IMR-90 (cell line): ENCODE measurements around the gene POLR1G. TPM values are rescaled to one million over a fixed set of nuclear protein-coding genes. Genes with fewer than 3 reads are reported as not detected.

ENCODE experiments used
- ATAC-seq: fragments of 200-7000 bp; cut with Tn5 transposase; 2 replicates; pipeline ENCODE4 v1.9.1; 2020; ENCODE audit warnings: low read depth, mild to moderate bottlenecking, moderate library complexity
- BruUV-seq: library from RNA; stranded (reverse); fragments of 400-500 nt; replicated peaks from 2 replicates; lab custom pipeline; 2021; lab: Mats Ljungman, UMichigan
- CTCF ChIA-PET: fragments of 300-600 bp; formaldehyde crosslinking; extraction: SDS; loops from one replicate; lab custom pipeline; 2021; ENCODE audit warnings: antibody characterized with exemption; lab: Yijun Ruan, JAX
- POLR2A ChIA-PET: fragments of 300-600 bp; sonication (Branson Sonifier 250); formaldehyde crosslinking; loops from one replicate; lab custom pipeline; 2022; ENCODE audit warnings: antibody characterized with exemption; ENCODE audit not compliant: unreplicated experiment; lab: Charles Lee
- DNase-seq: peaks from one replicate; pipeline ENCODE4 v3.0.0; 2013
- H2AFZ ChIP-seq: replicated peaks from 2 replicates; pipeline ENCODE3; 2013; ENCODE audit warnings: low read length, mild to moderate bottlenecking; ENCODE audit not compliant: poor library complexity
- H2AK5ac ChIP-seq: 2 replicates; pipeline ENCODE4 v1.6.1; 2013; ENCODE audit warnings: low read depth, low read length, inconsistent platforms
- H2AK9ac ChIP-seq: replicated peaks from 2 replicates; pipeline ENCODE3; 2013; ENCODE audit warnings: mild to moderate bottlenecking, low read depth, low read length, moderate library complexity; ENCODE audit not compliant: poor library complexity
- H2BK120ac ChIP-seq: 2 replicates; pipeline ENCODE4 v1.6.1; 2013; ENCODE audit warnings: low read depth, low read length, inconsistent platforms
- H2BK15ac ChIP-seq: 3 replicates; pipeline ENCODE4 v1.6.1; 2013; ENCODE audit warnings: low read depth, low read length, inconsistent platforms
- H2BK20ac ChIP-seq: 2 replicates; pipeline ENCODE4 v1.6.1; 2013; ENCODE audit warnings: low read depth, mild to moderate bottlenecking, inconsistent platforms, low read length, moderate library complexity
- H2BK5ac ChIP-seq: 2 replicates; pipeline ENCODE4 v1.6.1; 2013; ENCODE audit warnings: mild to moderate bottlenecking, low read depth, low read length, inconsistent platforms; ENCODE audit not compliant: poor library complexity, severe bottlenecking
- H3K14ac ChIP-seq: replicated peaks from 2 replicates; pipeline ENCODE4 v1.6.1; 2013; ENCODE audit warnings: low read depth, low read length, inconsistent platforms
- H3K18ac ChIP-seq: 2 replicates; pipeline ENCODE4 v1.6.1; 2013; ENCODE audit warnings: low read depth, low read length, control low read depth
- H3K23ac ChIP-seq: 2 replicates; pipeline ENCODE4 v1.6.1; 2013; ENCODE audit warnings: low read depth, low read length, inconsistent platforms
- H3K27ac ChIP-seq: 2 replicates; pipeline ENCODE4 v1.5.1; 2013; ENCODE audit warnings: mild to moderate bottlenecking, control low read depth, low read length; ENCODE audit not compliant: insufficient read depth
- H3K27me3 ChIP-seq: 2 replicates; pipeline ENCODE4 v1.6.1; 2013; ENCODE audit warnings: low read length; ENCODE audit not compliant: control insufficient read depth, insufficient read depth
- H3K36me3 ChIP-seq: 2 replicates; pipeline ENCODE4 v1.6.1; 2013; ENCODE audit warnings: low read length, mixed read lengths; ENCODE audit not compliant: control insufficient read depth, insufficient read depth
- H3K4ac ChIP-seq: 2 replicates; pipeline ENCODE4 v1.6.1; 2013; ENCODE audit warnings: low read depth, low read length, inconsistent platforms
- H3K4me1 ChIP-seq: 2 replicates; pipeline ENCODE4 v1.6.1; 2013; ENCODE audit warnings: low read length, mixed read lengths; ENCODE audit not compliant: control insufficient read depth, insufficient read depth
- H3K4me2 ChIP-seq: 2 replicates; pipeline ENCODE4 v1.6.1; 2013; ENCODE audit warnings: low read depth, mild to moderate bottlenecking, control low read depth, low read length, moderate library complexity
- H3K4me3 ChIP-seq: 2 replicates; pipeline ENCODE4 v1.5.1; 2013; ENCODE audit warnings: low read depth, mild to moderate bottlenecking, control low read depth, low read length, moderate library complexity; ENCODE audit not compliant: insufficient read depth
- H3K56ac ChIP-seq: 2 replicates; pipeline ENCODE4 v1.6.1; 2013; ENCODE audit warnings: low read length, inconsistent platforms; ENCODE audit not compliant: insufficient read depth; ENCODE audit errors: extremely low read depth
- H3K79me1 ChIP-seq, 2 experiments: 2 replicates each; pipeline ENCODE4 v1.6.1; 2013; ENCODE audit warnings: low read length in 2 of 2, inconsistent platforms in 1 of 2, low read depth in 1 of 2
- H3K9ac ChIP-seq: 2 replicates; pipeline ENCODE4 v1.6.1; 2013; ENCODE audit warnings: low read depth, low read length, control low read depth
- H3K9me1 ChIP-seq: 2 replicates; pipeline ENCODE4 v1.6.1; 2013; ENCODE audit warnings: low read length, inconsistent platforms; ENCODE audit not compliant: insufficient read depth
- H3K9me3 ChIP-seq: 2 replicates; pipeline ENCODE4 v1.6.1; 2013; ENCODE audit warnings: low read length; ENCODE audit not compliant: control insufficient read depth, insufficient read depth
- H4K20me1 ChIP-seq: 2 replicates; pipeline ENCODE4 v1.6.1; 2013; ENCODE audit warnings: low read length, inconsistent platforms; ENCODE audit not compliant: insufficient read depth
- H4K5ac ChIP-seq: 2 replicates; pipeline ENCODE4 v1.6.1; 2013; ENCODE audit warnings: mild to moderate bottlenecking, low read depth, low read length, control low read depth
- H4K8ac ChIP-seq, 2 experiments: 2 replicates each; pipeline ENCODE4 v1.6.1; 2013; ENCODE audit warnings: low read depth in 2 of 2, low read length in 2 of 2, control low read depth in 1 of 2, inconsistent platforms in 1 of 2
- H4K91ac ChIP-seq: 2 replicates; pipeline ENCODE4 v1.6.1; 2013; ENCODE audit warnings: low read depth, low read length, inconsistent platforms; ENCODE audit not compliant: insufficient read depth
- MAFK ChIP-seq: IDR thresholded peaks from 2 replicates; pipeline ENCODE4 v1.6.1; 2012; ENCODE audit warnings: low read depth, low read length, improper control_type of control experiment
- NFE2L2 ChIP-seq: fragments of 150-350 bp; IDR thresholded peaks from 2 replicates; pipeline ENCODE4 v1.6.1; 2016; ENCODE audit warnings: low read depth, mild to moderate bottlenecking, low read length
- RCOR1 ChIP-seq: IDR thresholded peaks from 2 replicates; pipeline ENCODE4 v1.6.1; 2012; ENCODE audit warnings: mild to moderate bottlenecking, low read length, improper control_type of control experiment; ENCODE audit not compliant: insufficient replicate concordance
- WGBS, 2 experiments: methylation state at CpG; one replicate each; pipeline versions ENCODE4 v1.1.5 to v1.1.7; 2013; ENCODE audit warnings: missing lambda C conversion rate in 2 of 2; ENCODE audit not compliant: insufficient read length in 1 of 2; ENCODE audit errors: extremely low coverage in 2 of 2; 5-methylcytosine and 5-hydroxymethylcytosine counted together
- dilution Hi-C: fragments of 300-500 bp; cut with HindIII; formaldehyde crosslinking; loops from one replicate; pipeline ENCODE4 v1.14.3; 2018; ENCODE audit warnings: low sequenced_read_pairs; ENCODE audit not compliant: unreplicated experiment
- in situ Hi-C: fragments of 300-500 bp; cut with MboI; formaldehyde crosslinking; loops from 3 replicates; pipeline ENCODE4 v1.14.3; 2019; ENCODE audit warnings: low sequenced_read_pairs, inconsistent platforms, mixed read lengths
- intact Hi-C: fragments of 100-400 bp; cut with micrococcal nuclease; formaldehyde crosslinking; loops from 2 replicates; pipeline ENCODE4 v1.10.0; 2022
- polyA plus RNA-seq, 3 experiments: library from polyadenylated mRNA; depleted of rRNA; stranded (reverse); fragments of >200 nt; gene quantifications; 2 replicates each; pipeline ENCODE4 v1.2.3, GENCODE V29; 2012; ENCODE audit warnings: low replicate concordance in 1 of 3
- total RNA-seq: library from RNA; depleted of rRNA; stranded (reverse); fragments of >200 nt; gene quantifications from 2 replicates; pipeline ENCODE4 v1.2.3, GENCODE V29; 2012
- TF ChIP-seq, protein P1 (sequence below): fragments of 150-350 bp; IDR thresholded peaks from 2 replicates; pipeline ENCODE4 v1.6.1; 2017; ENCODE audit warnings: mild to moderate bottlenecking, antibody characterized with exemption, low read length, low read depth

POLR1G gene
- total and polyA plus RNA-seq, 2 of the 4 experiments (the other 2 are of a cell fraction), result 8.0 to 12.5 TPM

DNA sequence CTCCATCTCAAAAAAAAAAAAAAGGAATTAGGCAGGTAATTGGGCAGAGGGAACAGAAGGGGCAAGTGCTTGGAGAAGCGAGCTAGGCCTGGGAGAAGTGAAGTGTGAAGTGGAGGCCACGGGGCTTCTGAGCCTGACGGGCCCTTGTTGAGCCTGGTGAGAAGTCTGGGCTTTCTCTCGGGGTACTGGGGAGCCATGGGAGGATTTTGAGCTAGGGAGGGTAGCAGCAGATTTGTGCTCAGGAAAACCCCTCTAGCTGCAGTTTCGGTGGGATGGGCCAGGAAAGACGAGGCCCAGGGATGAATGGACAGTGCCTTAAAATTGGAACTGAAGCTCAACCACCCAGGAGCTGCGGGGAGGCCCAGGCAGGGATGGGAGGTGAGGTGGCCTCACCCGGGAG is 8.0 kb downstream of the POLR1G start:
- no peak overlapping the region for H3K14ac ChIP-seq
- no peak overlapping the region for H3K18ac ChIP-seq
- BruUV-seq, result no TSS peak
- H3K36me3 ChIP-seq, result peaks cover 50% of the 10 kb centered on the region
- CTCF ChIA-PET, result no interaction called here
- no peak overlapping the region for H3K56ac ChIP-seq
- H3K4me2 ChIP-seq, result no peak overlapping the region
- peak overlapping the region; percentile 7 for H2AK9ac ChIP-seq
- H3K9me3 ChIP-seq, result no peaks in the 10 kb centered on the region
- intact Hi-C loops (no loop called here), dilution Hi-C loops (no loop called here), in situ Hi-C loops (no loop called here)
- H3K4ac ChIP-seq, result no peak overlapping the region
- no peak overlapping the region for H3K4me3 ChIP-seq
- no peak overlapping the region for H4K91ac ChIP-seq
- no peak overlapping the region for H2AK5ac ChIP-seq
- H2BK15ac ChIP-seq, result no peak overlapping the region
- H3K79me1 ChIP-seq, result peaks cover 0 to 27% of the 10 kb centered on the region in 2 experiments; a peak in 2 of 4 replicates
- H4K8ac ChIP-seq, result no peak overlapping the region
- TF ChIP-seq, protein P1, sequence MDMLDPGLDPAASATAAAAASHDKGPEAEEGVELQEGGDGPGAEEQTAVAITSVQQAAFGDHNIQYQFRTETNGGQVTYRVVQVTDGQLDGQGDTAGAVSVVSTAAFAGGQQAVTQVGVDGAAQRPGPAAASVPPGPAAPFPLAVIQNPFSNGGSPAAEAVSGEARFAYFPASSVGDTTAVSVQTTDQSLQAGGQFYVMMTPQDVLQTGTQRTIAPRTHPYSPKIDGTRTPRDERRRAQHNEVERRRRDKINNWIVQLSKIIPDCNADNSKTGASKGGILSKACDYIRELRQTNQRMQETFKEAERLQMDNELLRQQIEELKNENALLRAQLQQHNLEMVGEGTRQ, result no peak
- TF ChIP-seq NFE2L2 (no peak), RCOR1 (no peak), MAFK (no peak)
- POLR2A ChIA-PET, result no interaction called here
- no peak for DNase-seq
- no peaks in the 10 kb centered on the region for H3K4me1 ChIP-seq
- no peak for ATAC-seq
- no peak overlapping the region for H4K5ac ChIP-seq
- no peak overlapping the region for H2BK20ac ChIP-seq
- no peak overlapping the region for H3K23ac ChIP-seq
- no peak overlapping the region for H2AFZ ChIP-seq
- no peak overlapping the region for H2BK120ac ChIP-seq
- WGBS, 2 experiments, result 89% methylated on average over 7 of the region's 8 CpGs; no CpG with 5 or more reads in 1 of the 2 experiments
- no peak overlapping the region for H2BK5ac ChIP-seq
- H3K9me1 ChIP-seq, result no peaks in the 10 kb centered on the region; the same call in 1 of the 2 replicates
- H3K27ac ChIP-seq, result no peak overlapping the region
- no peaks in the 10 kb centered on the region for H3K27me3 ChIP-seq
- H3K9ac ChIP-seq, result no peak overlapping the region
- no peaks in the 10 kb centered on the region for H4K20me1 ChIP-seq
